Measurements from ENCODE around the gene FAM50A.

- TF ChIP-seq CTCF (IDR thresholded peaks at IDR 0.05) (no peak), POLR2A (IDR thresholded peaks at IDR 0.05) (no peak)
Observed at GRCh38 chrX:154401918-154402621, 41.9 kb upstream of the FAM50A start.

Data from esophagus squamous epithelium (tissue), 4 donors.